ENCODE data around the gene FMNL3.

GRCh38 chr12:49705479-49706134, 1.6 kb downstream of the FMNL3 start:
- TF ChIP-seq CTCF (IDR thresholded peaks at IDR 0.05) (no peak), EZH2phosphoT487 (IDR thresholded peaks at IDR 0.05) (no peak)

Measured in neural progenitor cell (in vitro differentiated cells).